NCI-H524 treated with DMSO at 0.1 percent for 48 hours (cell line): Measurements from ENCODE around the gene UAP1L1.
A peak's percentile ranks its signal among the peaks of the same experiment; 100 is the strongest.

Experiments used
- DNase-seq: peaks from one replicate; lab custom pipeline; 2025; lab: John Stamatoyannopoulos, UW

Gene UAP1L1

GRCh38 chr9:137042751-137043727 lies 34.3 kb upstream of the UAP1L1 start:
- DNase-seq, result no peak

DNA sequence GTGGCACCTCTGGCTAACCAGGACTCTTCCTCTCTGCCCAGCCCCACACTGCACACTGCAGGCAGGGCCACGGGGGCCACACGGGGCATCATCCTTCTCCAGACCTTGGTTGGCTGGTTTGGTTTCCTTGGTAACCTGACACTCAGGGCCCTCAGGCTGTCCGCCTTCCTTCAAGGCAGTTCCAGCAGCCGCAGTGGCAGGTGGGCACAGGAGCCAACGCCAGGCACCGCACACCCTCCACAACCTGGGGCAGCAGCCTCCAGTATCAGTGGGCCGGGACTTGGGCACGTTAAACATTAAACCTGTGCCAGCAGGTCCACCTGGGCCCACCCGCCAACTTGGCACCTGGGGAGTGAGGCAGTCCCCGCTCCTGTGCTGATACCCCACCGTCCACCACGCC lies 33.3 kb upstream of the UAP1L1 start:
- no peak for DNase-seq

- no peak for DNase-seq
Measured at GRCh38 chr9:137044502-137045177, 32.7 kb upstream of the UAP1L1 start.

GRCh38 chr9:137045294-137046087 lies 31.8 kb upstream of the UAP1L1 start:
- no peak for DNase-seq

DNA sequence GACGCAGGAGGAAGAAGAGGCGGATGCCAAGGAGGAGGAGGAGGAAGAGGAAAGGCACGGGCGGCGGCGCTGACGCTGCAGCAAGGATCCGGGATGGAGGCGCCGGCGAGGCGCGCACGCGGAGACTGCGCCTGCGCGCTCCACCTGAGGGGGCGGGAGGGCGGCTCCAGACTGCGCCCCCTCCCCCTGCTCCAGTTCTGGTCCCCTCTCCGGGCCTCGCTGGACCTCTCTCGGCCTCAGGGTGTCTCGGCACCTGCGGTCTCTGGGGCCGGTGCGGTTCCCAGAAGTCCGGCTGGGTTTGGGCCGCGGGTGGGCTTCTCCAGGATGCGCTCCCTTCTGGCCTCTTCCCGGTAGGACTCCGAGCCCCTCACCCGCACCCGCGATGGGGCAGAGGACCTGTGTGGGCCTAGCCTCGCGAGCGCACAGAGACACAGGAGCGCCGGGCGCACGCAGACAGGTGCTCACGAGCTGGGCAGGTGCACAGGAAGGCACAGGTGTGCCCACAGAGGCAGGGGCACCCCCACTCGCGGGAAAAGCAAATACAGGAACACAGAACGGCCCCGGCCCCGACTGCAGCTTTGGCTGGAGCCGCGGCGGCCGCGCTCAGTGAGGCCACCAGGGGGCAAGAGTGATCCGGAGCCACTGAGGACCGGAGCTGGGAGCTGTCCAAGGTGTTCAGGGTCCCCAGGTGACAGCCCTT lies 31.1 kb upstream of the UAP1L1 start, which contains the start of gene NPDC1:
NPDC1 (minus strand) TSS at position 90 of the 700 bp plus-strand sequence. CDS start 188 bp downstream, outside the sequence.
- no peak for DNase-seq

GRCh38 chr9:137048655-137049543 lies 28.4 kb upstream of the UAP1L1 start:
- DNase-seq, result no peak

DNA sequence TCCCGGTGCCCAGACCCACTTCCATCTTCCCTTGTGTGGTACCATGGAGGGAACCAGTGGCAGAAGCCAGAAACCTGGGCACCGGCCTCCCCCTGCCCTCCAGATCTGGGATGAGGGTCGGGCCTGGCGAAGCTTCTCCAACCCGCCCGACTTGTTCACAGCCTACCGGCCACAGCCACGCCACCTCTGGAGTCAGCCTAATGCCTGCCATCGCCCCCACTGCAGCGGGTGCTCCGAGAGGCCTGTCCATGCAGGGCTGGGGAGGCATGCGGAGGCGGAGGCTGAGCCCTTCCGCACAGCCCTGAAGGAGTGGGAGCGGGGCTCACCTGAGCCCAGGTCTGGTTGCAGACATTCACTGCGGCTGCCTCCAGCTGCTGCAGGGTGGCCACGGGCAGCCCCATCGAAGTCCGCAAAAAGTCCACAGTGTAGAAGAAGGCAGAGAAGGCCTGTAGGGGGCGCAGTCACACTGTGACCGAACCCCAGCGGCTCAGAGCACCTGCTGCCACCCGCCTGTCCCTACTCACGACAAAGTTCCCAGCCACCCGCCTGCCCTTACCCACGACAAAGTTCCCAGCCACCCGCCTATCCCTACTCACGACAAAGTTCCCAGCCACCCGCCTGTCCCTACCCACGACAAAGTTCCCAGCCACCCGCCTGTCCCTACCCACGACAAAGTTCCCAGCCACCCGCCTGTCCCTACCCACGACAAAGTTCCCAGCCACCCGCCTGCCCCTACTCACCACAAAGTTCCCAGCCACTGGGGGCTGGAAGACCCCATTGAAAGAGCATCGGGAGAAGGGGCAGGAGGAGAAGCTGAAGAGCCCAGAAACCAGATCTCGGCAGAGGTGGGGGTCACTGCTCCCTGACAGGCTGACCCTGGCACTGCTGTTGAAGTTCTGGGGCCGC lies 27.5 kb upstream of the UAP1L1 start:
- peak; percentile 37 for DNase-seq

DNA sequence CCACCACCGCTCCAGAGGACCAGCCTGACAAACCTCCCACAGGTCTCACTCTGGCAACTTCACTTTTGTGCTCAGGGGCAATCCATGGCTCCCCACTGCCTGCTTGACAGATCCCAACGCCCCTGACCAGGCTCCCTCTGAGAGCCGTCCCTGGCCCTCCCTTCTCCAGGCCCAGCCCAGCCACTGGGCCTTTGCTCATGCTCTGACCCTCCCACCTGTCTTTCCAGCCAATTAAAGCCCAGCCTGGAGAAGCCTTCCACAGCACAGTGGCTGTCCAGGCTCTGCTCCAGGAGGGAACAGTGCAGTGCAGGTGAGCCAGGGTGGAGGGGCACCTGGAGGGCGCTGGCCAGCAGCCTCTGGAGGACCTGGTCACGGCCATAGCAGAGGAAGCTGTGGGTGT lies 26.7 kb upstream of the UAP1L1 start:
- no peak for DNase-seq

DNA sequence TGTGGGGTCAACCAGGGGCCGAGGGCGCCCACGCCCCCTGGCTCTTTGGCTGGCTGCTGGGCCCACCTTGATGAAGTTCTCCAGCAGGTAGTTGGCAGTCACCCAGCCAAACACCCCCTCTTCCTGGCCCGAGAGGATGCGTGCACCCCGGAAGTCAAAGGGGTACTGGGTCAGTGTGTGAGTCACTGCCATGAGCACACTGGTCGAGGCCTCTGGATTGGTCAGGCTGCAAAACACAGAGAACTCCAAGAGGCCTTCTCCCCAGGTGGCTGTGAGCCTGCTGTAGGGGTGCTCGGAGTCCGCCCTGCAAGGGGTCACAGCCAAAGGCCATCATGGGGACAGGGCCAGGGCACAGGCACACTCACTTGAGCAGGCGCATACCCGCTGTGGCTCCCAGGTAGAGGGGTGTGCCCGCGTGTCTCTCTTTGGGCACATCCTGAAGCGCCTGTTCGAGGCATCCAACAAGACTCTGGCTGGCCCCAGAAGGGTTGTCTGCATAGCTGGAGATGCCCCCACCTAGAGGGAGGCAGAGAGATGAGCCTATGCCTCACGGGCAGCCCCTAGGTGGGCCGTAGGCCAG lies 26.1 kb upstream of the UAP1L1 start:
- no peak for DNase-seq

DNA sequence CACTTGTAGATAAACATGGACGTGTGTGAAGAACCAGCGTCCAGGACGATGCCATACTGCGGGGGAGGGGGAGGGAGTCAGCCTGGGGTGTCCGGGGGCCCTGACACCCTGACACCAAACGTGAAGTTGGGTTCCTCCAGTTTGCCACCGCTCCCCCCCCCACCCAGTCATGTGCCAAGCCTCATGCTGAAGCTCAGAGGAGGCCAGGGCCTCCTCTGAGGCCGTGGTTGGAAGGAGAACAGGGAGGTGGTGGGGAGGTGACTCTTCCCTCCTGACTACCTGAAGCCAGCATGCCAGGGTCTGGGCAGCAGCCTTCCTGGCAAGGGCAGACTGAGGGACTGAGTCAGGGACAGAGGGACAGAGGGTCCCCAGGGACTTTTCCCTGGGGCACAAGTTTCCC lies 25.0 kb upstream of the UAP1L1 start:
- no peak for DNase-seq

- no peak for DNase-seq
Measured at GRCh38 chr9:137052998-137053943, 24.0 kb upstream of the UAP1L1 start.

DNA sequence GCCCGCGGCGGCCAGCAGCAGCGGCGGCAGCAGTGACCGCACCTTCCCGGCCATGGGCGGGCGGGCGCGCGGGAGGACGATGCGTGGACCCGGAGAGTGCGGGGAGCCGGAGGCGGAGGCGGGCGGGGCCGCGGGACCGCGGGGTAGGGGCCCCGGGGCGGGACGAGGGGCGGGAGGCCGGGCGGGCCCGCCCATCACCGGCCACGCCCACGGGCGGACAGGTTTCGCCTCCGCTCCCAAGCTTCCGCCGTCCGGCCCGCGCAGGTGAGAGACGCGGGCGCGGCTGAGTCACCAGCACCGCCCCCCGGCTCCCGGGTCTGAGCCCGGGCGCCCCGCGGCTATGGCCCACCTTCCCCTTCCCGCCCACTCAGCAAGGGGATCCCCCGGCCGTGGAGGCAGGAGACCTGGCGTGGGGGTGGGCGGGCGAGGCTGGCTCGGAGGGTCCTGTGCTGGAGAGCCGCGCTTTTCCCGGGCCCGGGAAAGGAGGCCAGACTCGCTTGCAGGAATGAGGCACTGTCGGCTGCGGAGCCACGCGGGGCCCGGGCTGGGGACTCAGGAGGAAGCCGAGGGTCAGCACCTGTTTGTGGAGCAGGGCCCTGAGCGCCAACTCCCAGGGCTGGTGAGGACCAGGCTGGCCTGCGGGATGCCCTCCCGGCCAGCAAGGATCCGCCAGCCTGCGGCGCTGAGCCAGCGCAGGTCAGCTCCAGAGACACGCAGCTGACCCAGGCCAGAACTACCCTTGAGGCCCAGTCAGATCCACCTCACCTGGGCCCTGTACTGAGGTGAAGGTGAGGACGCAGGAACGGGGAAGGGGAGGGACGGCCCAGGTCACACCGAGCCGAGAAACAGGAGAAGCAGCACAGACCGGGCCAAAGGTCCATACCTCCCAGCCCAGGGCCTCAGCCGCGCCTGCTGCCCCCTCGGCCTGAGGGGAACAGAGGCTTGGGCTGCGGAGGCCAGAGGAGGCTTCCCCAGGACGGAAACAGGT lies 23.1 kb upstream of the UAP1L1 start, which contains the start of gene ENTPD2:
ENTPD2 (minus strand) TSS at position 118 of the 988 bp plus-strand sequence; CDS start at position 54, 64 bp downstream.
- no peak for DNase-seq

- DNase-seq, result no peak
Measured at GRCh38 chr9:137054932-137055384, 22.4 kb upstream of the UAP1L1 start.

DNA sequence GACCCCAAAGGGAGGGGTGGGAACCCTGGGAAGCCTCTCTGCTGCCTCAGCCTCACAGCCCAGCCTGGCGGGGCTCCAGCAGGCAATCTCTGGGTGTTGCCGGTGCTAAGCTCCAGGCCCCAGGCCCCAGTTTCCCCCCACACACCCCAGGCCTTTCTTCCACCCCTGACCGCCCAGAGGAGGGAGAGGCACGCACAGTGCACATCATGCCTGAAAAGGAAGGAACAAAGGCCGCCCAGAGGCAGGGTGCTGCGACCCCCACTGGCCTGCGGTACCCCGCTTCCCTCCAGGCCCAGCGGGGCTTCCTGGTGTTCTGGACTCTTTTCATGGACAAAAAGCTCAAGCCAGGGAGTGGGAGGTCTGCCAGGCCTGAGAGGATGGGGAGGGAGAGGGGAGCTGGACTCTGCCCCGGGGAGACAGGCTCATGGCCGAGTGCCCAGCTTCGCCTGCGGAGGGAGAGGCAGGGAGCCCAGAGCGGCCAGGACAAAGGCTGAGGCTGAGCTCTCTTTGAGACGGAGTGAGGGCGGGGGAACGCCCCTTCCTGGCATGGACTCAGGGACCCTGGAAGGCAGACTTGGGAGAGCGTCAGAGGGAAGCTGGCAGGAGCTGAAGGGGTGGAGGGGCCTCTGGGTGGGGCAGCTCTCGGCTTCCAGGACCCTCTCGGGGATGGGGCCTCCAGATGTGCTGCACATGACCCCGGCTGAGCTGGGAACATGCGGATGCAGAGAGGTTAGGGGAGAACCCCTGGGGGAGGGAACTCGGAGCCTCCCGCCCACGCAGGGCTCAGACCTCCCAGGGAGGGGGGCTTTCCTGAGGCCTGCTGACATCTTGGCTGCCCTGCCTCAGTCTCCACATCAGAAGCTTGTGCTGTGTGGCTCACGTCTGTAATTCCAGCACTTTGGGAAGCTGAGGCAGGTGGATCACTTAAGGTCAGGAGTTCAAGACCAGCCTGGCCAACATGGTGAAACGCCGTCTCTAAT lies 21.6 kb upstream of the UAP1L1 start:
- no peak for DNase-seq

GRCh38 chr9:137056739-137057415 lies 20.4 kb upstream of the UAP1L1 start:
- DNase-seq, result no peak
